Measurements from ENCODE around the gene ARHGAP6.

GRCh38 chrX:11367609-11368430 lies 297.9 kb downstream of the ARHGAP6 start:
- TF ChIP-seq, protein P1, sequence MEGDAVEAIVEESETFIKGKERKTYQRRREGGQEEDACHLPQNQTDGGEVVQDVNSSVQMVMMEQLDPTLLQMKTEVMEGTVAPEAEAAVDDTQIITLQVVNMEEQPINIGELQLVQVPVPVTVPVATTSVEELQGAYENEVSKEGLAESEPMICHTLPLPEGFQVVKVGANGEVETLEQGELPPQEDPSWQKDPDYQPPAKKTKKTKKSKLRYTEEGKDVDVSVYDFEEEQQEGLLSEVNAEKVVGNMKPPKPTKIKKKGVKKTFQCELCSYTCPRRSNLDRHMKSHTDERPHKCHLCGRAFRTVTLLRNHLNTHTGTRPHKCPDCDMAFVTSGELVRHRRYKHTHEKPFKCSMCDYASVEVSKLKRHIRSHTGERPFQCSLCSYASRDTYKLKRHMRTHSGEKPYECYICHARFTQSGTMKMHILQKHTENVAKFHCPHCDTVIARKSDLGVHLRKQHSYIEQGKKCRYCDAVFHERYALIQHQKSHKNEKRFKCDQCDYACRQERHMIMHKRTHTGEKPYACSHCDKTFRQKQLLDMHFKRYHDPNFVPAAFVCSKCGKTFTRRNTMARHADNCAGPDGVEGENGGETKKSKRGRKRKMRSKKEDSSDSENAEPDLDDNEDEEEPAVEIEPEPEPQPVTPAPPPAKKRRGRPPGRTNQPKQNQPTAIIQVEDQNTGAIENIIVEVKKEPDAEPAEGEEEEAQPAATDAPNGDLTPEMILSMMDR (IDR thresholded peaks at IDR 0.05): no peak
- no peak for TF ChIP-seq POLR2A (IDR thresholded peaks at IDR 0.05)

All from thyroid gland (tissue), 4 donors.